GM12801 (cell line): ENCODE results near the gene ECEL1.

Experiments used
- TF ChIP-seq, protein P1 (sequence below): IDR thresholded peaks from one replicate; pipeline ENCODE4 v1.5.1; 2011; ENCODE audit warnings: control low read depth; ENCODE audit not compliant: insufficient read length; ENCODE audit errors: extremely low read depth

ECEL1 gene

DNA sequence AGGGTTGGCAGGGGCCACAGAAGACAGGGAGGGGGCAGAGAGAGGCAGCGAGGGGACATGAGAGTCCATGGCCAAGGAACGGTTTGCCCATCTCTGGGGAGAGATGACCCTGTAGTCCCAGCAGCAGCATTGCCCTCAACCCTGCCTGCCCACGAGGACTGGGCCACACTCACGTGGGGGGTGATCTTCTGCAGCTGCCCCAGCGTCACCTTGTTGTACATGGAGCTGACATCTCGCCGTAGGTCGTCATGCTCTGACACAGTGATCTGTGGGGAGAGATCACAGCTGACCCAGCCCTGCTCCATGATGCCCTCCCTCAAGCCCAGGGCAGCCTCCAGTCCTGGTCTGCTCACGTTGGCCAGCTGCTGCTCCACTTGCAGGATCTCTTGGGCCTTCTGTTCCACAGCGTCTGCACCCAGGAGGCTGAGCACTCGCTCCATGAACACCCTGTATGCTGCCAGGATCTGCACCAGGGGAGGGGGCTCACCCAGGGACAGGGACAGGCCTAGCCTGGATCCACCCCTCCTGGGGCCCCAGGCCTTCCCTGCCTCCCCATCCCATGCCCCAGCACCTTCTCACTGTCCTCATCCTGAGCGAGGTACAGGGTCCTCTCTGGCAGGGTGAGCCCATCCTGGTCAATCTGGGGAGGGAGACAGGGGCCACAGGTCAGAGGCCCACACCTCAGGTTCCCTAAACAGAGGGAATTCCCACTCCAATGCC, 2.8 kb downstream of the ECEL1 start:
- TF ChIP-seq, protein P1, sequence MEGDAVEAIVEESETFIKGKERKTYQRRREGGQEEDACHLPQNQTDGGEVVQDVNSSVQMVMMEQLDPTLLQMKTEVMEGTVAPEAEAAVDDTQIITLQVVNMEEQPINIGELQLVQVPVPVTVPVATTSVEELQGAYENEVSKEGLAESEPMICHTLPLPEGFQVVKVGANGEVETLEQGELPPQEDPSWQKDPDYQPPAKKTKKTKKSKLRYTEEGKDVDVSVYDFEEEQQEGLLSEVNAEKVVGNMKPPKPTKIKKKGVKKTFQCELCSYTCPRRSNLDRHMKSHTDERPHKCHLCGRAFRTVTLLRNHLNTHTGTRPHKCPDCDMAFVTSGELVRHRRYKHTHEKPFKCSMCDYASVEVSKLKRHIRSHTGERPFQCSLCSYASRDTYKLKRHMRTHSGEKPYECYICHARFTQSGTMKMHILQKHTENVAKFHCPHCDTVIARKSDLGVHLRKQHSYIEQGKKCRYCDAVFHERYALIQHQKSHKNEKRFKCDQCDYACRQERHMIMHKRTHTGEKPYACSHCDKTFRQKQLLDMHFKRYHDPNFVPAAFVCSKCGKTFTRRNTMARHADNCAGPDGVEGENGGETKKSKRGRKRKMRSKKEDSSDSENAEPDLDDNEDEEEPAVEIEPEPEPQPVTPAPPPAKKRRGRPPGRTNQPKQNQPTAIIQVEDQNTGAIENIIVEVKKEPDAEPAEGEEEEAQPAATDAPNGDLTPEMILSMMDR = no peak

DNA sequence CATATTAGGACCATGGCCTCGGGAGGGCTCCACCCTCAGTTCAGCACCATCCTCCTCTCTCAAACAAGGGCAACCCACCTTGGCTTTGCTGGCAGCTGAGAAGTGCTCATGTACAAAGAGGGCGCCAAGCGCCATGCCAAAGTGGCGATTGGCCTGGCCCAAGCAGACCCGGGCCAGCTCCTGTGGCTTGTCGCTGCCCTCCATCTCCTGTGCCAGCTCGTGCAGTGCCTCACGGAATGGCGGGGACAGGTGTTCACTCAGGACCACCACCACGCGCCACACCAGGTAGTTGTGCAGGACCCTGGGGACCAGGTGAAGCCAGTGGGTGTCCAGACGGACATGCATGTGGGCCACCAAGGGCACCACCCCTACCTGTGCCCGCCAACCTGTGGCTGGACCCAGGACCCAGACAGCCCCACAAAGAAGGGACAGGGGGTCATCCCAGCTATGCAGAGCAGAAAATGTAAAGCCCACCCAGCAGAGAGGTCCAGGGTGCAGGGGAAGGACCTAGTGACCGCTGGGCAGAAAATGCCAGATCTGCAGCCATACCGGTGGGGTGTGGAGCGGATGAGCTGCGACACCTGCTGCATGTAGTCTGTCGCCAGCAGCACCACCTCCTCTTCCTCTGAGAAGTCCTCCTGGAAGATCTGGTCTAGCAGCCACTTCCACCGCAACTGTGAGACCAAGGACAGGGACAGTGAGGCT, 3.6 kb downstream of the ECEL1 start:
- TF ChIP-seq, protein P1 = no peak

DNA sequence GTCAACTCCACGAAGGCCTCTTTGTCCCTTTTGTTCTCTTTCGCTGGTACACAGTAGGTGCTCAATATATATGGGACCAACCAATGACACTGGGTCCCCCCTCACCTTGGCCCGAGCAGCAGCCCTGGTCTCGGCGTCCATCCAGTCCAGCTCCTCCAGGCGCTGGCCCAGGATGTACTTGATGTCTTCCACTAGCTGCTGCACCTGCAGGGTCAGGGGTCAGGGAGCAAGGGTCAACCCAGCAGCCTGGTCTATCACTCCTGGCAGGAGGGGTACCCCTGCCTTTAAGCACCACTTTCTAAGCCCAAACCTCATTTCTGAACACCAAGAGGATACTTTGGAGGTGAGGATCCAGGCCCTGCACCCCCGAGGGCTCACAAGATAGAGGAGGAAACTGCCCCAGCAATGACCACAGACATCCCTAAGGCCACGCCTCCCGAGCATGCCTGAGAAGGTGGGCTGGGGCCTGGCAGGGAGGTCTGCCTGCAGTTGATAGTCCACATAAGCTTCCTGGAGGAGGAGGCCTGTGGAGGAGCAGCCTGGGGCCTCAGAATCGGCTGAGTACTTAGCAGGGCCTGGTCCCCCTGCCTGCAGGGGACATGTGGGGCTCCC, 4.2 kb downstream of the ECEL1 start:
- TF ChIP-seq, protein P1 = no peak

DNA sequence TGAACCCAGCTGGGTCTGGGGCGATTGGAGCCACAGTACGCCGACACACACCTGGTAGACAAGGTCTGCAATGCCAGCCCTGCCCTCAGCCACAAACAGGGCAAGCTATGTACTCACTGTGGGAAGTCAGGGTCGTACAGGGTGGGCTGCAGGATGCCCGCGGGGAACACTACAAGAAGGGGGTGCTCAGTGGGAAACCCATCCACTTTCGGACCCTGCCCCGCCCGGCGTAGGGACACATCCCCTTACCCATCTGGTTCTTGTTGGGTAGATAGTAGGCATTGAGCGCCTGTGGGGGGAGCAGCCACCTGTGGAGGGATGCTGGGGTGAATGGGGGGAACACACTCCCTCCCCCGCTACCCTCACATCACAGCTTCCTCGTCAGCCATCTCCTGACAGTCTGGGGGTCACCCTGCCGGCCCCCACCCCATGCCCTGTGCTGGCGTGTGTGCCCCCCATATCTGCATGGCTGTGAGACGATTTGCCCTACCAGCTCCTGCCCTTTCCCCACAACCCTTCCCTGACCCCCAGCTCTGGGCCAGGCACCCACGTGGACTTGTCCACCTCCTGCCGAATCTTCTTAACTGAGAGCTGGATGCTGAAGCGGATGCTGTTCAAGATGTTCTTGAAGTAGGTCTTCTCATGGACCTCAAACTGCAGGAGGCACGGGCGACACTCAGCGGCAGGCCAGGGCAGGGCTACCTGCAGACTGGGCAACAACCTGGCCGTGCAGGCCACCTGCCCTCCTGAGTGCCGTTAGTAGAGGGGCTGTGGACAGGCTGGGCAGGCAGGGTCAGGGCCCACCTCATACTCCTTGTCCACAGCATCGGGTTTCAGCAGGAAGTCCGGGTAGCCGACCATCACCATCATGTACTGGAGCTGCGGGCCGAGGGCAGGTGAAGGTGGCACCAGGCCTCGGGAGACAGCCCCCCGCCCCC, 5.1 kb downstream of the ECEL1 start:
- TF ChIP-seq, protein P1 = no peak

DNA sequence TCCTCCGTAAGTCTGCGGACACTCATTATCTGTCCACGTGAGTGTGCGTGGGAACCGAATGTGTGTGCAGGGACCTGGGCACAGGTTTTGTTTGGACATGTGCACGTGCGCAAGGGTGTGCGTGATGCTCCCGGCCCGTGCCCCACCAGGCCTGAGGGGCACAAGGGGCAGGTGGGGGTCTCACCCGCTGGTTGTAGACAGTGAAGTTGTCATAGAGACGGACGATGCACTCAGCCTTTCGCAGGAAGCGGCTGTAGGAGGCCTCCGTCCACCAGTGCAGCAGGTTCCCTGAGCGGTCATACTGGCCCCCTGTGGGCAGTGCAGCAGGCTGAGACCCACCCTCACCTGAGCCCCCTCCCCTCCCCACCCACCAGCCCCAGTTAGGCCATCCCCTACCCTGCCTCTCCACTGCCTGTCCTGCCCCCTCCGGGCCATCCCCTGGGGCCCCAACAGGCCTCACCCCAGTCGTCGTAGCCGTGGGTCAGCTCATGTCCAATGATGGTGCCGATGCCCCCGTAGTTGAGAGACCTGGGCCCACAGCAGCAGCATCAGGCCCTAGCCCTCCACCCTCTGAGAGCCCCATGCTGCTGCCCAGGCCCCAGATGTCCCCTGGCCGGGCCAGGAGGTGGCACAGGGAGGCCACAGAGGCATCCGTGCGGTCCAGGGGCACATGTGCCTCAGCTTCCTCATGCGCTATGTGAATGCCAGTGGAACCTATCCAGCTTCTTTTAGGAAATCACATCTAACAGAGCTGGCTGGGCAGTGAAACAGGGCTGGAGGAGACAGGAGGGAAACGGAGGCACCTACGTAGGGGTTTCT, 6.1 kb downstream of the ECEL1 start:
- TF ChIP-seq, protein P1 = no peak

DNA sequence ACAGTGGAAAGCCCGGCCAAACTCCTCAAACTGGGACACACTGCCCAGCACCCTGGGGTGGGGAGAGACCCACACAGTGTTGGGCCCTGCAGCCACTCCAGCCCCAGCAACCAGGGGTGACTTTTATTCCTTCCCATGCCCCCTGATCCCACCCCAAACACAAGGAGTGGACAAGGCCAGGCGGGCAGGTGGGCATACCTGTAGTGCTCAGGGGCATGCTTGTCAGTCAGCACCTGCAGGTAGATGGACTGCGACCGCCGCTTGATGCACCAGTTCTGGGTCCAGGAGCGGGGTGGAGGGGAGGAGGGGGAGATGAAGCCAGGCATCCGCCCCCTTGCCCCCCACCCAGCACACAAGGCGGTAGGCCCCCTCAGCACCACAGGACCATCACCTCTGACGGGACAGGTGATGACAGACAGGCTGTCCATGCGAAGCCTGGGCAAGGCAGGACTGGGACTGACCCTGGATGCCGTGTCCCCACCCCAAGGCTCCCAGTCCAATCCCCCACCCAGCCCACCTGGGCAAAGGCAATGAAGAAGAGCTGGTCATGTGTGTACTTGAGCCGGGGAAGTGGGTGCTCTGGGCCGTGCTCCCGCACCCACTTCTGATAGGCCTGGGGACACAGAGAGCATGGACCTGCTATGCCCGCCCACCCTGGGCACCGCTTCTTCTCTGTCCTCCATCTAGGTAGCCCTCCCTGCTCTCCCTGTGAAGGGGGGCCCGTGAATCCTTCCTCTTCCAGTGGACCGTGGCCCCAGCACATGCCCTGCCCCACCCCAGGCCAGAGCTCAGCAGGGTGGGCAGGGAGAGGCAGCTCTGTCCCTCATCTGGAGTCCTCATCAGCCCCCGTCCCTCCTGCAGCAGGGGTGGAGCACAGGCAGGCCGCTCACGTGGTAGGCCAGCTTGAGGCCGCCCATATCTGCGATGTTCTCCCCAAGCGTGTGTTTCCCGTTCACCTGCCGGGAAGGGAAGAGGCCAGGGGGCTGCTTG, 7.1 kb downstream of the ECEL1 start:
- TF ChIP-seq, protein P1 = no peak
